Right lobe of liver (tissue), 6 donors: ENCODE results near the gene WFIKKN1. TPM values are rescaled to one million over a fixed set of nuclear protein-coding genes. Genes with fewer than 3 reads are reported as not detected.

Source experiments
- ATAC-seq, 4 donors: fragments of 200-7000 bp; cut with Tn5 transposase; one replicate each; pipeline ENCODE4 v1.9.1; 2020; ENCODE audit warnings: mild to moderate bottlenecking in 4 of 4, moderate library complexity in 4 of 4
- DNase-seq, 3 donors: peaks; one replicate each; pipeline ENCODE4 v3.0.0-alpha.2; 2020
- H3K27ac ChIP-seq, 3 donors: fragments of 200-600 bp; one replicate each; pipeline ENCODE4 v1.8.0; 2022
- H3K27me3 ChIP-seq, 2 donors: fragments of 200-600 bp; one replicate each; pipeline ENCODE4 v1.8.0; 2022
- H3K36me3 ChIP-seq, 4 donors: fragments of 200-600 bp; sonication (generic) in 1 of 4; one replicate each; pipeline versions ENCODE4 v1.5.1 to v1.8.0; 2017 to 2022; ENCODE audit warnings: control low read depth in 1 of 4
- H3K4me1 ChIP-seq, 4 donors: fragments of 200-600 bp; sonication (generic) in 1 of 4; one replicate each; pipeline versions ENCODE4 v1.5.1 to v1.8.0; 2017 to 2022; ENCODE audit warnings: control low read depth in 1 of 4
- H3K4me3 ChIP-seq, 3 donors: fragments of 200-600 bp; one replicate each; pipeline ENCODE4 v1.8.0; 2022
- H3K9me3 ChIP-seq, 4 donors: fragments of 200-600 bp; sonication (generic) in 1 of 4; one replicate each; pipeline versions ENCODE4 v1.5.1 to v1.8.0; 2017 to 2022; ENCODE audit warnings: control low read depth in 1 of 4
- POLR2A ChIP-seq: fragments of 450-650 bp; IDR thresholded peaks from one replicate; pipeline ENCODE4 v1.6.1; 2017; ENCODE audit warnings: antibody characterized with exemption, mild to moderate bottlenecking
- WGBS: methylation state at CpG from one replicate; pipeline ENCODE4 v1.1.6; 2018; ENCODE audit warnings: low coverage, low lambda C conversion rate; ENCODE audit not compliant: insufficient coverage; ENCODE audit errors: missing lambda C conversion rate; 5-methylcytosine and 5-hydroxymethylcytosine counted together
- intact Hi-C, 2 donors: fragments of 100-400 bp; cut with DNase I; formaldehyde crosslinking; loops; one replicate each; pipeline versions ENCODE4 v1.11.2 to v1.14.1; 2022
- total RNA-seq, 6 experiments: library from RNA; depleted of rRNA in 2 of 6; stranded (reverse); fragments of >200 nt in 2 of 6; fragmentation: NEBNext Ultra II Directional in 3 of 6; extraction: Animal tissue kit (Norgen Biotek cat#: 25700) in 3 of 6; gene quantifications; one replicate each; pipeline versions ENCODE4 v1.1.0 to v1.2.4, GENCODE V29; 2016 to 2023
- TF ChIP-seq, protein P1 (sequence below), 4 donors: fragments of 200-600 bp in 3 of 4; fragments of 450-650 bp in 1 of 4; IDR thresholded peaks; one replicate each; pipeline versions ENCODE4 v1.5.1 to v1.8.0; 2016 to 2022; ENCODE audit warnings: antibody characterized with exemption in 4 of 4, mild to moderate bottlenecking in 2 of 4
- donor health status: DM: no; HTN: yes; CAD: no.
- donor health status: DM: no; HTN: no; CAD: no.
- donor health status: DM: no; HTN: no; CAD: no.
- donor health status: DM: no; HTN: yes; CAD: no.
- donor health status: DM: no; HTN: yes; CAD: no.

Gene WFIKKN1
- total RNA-seq, 6 experiments from 2014 or later, result 0.43 to 0.70 (median 0.56) TPM

DNA sequence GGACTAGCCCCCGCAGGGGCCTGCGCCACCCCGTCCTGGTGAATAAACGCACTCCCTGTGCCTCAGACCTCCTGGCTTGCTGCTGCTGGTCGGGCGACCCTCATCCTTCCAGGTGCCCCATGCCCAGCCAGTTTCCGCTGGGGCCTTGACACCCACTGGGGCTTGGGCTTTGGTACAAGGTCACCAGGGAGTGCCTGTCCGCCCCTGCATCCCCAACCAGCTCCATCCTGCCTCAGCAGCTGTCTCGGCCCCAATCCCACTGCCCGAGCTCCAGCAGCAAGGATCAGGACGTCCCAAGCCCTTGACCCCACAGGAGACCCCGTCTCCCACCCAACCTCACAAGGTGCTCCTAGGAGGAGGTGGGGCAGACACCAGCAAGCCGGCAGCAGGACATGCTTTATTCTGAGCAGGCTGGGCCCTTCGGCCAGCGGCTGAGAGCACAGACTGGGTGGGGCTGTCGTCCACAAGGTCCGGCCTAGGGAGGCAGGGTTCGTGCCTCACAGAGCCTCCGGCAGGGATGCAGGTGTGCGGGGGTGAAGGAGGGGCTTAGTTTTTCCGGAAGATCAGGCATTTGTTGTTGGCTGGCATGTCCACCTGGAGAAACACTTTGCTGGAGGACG, 3.4 kb downstream of the WFIKKN1 start:
- ATAC-seq (no peak), DNase-seq (no peak)
- H3K4me1 ChIP-seq, result peaks cover 0 to 36% (median 16%) of the 10 kb centered on the region in 4 donors
- H3K27ac ChIP-seq, result no peak overlapping the region
- H3K9me3 ChIP-seq, result no peaks in the 10 kb centered on the region
- no peak overlapping the region for H3K4me3 ChIP-seq
- H3K27me3 ChIP-seq, result no peaks in the 10 kb centered on the region
- intact Hi-C loops, result loop anchor here in 1 of 2 donors (10.0 kb wide), 1 partner anchor 49 kb away; no protein-coding TSS in a partner anchor
- H3K36me3 ChIP-seq, result no peaks in the 10 kb centered on the region
- TF ChIP-seq, protein P1, sequence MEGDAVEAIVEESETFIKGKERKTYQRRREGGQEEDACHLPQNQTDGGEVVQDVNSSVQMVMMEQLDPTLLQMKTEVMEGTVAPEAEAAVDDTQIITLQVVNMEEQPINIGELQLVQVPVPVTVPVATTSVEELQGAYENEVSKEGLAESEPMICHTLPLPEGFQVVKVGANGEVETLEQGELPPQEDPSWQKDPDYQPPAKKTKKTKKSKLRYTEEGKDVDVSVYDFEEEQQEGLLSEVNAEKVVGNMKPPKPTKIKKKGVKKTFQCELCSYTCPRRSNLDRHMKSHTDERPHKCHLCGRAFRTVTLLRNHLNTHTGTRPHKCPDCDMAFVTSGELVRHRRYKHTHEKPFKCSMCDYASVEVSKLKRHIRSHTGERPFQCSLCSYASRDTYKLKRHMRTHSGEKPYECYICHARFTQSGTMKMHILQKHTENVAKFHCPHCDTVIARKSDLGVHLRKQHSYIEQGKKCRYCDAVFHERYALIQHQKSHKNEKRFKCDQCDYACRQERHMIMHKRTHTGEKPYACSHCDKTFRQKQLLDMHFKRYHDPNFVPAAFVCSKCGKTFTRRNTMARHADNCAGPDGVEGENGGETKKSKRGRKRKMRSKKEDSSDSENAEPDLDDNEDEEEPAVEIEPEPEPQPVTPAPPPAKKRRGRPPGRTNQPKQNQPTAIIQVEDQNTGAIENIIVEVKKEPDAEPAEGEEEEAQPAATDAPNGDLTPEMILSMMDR (IDR thresholded peaks at IDR 0.05), result no peak
- TF ChIP-seq POLR2A, result no peak
- WGBS, result 73% methylated on average over 4 of the region's 22 CpGs

DNA sequence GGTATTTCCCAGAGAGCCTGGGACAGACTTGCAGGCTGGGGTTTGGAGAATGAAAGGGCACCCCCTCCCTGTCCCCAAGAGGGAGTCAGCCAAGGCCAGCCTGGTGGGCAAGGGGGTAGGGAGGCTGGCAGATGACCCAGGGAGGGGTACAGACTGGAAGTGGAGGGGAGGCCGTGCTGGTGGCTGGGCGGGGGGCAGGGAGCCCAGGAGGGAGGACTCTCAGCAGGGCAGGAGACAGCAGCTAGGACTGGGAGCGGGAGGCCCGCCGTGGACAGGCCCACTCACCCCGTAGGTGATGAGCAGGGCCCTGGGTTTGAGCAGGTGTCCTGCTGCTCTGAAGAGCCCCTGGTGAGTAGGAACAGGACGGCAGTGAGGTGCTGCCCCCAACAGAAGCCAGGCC, 4.2 kb downstream of the WFIKKN1 start:
- DNase-seq (no peak), ATAC-seq (no peak)
- Histone ChIP-seq H3K9me3 (no peaks in the 10 kb centered on the region), H3K4me1 (peaks cover 0 to 28% (median 7%) of the 10 kb centered on the region in 4 donors), H3K36me3 (no peaks in the 10 kb centered on the region), H3K27me3 (no peaks in the 10 kb centered on the region), H3K4me3 (no peak overlapping the region), H3K27ac (no peak overlapping the region)
- TF ChIP-seq, protein P1 (IDR thresholded peaks at IDR 0.05), result no peak
- no peak for TF ChIP-seq POLR2A
- WGBS, result no CpG with 5 or more reads among the region's 7 CpGs
- intact Hi-C loops, result loop anchor here in 1 of 2 donors (10.0 kb wide), 1 partner anchor 50 kb away; no protein-coding TSS in a partner anchor

DNA sequence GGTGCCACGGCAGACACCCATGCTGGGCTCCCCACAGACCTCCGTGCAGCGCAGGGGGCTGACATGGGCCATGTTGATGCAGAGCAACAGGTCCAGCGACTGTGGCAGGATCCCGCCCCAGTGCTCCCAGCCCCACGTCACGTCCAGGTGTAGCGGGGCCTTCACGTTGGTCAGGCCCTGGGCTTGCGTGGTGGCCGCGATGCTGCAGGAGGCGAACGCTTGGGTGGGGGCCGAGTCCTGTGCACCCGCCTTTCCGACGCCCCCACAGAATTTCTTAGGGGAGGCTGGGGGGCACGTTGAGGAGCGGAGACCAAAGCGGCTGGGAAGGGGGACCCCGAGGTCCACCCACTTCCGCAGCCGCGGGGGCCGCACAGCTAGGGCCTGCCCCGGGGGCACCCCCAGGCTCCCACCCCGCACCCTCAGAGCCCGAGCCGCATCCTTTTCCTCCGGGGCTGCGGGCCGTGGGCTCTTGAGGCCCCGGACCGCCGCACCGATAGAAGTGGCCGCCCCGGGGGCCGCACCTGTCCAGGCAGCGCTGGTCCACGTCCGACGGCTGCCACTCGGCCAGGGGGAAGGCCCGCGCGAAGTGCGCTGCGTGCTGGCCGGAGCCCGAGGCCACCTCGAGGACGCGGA, 4.9 kb downstream of the WFIKKN1 start:
- Histone ChIP-seq H3K27me3 (no peaks in the 10 kb centered on the region), H3K27ac (peak overlapping the region in 2 of 3 donors; percentile 93 to 96), H3K9me3 (no peaks in the 10 kb centered on the region), H3K4me1 (peaks cover 0 to 21% (median 3%) of the 10 kb centered on the region in 4 donors), H3K4me3 (peak overlapping the region; percentile 73 to 83 (median 77)), H3K36me3 (no peaks in the 10 kb centered on the region)
- DNase-seq (no peak), ATAC-seq (no peak)
- TF ChIP-seq, protein P1 (IDR thresholded peaks at IDR 0.05), result peak in 1 of 4 donors; percentile 3
- no peak for TF ChIP-seq POLR2A
- WGBS, result 20% methylated on average over 1 of the region's 55 CpGs
- intact Hi-C loops, result loop anchor here in 1 of 2 donors (10.0 kb wide), 1 partner anchor 51 kb away; no protein-coding TSS in a partner anchor

DNA sequence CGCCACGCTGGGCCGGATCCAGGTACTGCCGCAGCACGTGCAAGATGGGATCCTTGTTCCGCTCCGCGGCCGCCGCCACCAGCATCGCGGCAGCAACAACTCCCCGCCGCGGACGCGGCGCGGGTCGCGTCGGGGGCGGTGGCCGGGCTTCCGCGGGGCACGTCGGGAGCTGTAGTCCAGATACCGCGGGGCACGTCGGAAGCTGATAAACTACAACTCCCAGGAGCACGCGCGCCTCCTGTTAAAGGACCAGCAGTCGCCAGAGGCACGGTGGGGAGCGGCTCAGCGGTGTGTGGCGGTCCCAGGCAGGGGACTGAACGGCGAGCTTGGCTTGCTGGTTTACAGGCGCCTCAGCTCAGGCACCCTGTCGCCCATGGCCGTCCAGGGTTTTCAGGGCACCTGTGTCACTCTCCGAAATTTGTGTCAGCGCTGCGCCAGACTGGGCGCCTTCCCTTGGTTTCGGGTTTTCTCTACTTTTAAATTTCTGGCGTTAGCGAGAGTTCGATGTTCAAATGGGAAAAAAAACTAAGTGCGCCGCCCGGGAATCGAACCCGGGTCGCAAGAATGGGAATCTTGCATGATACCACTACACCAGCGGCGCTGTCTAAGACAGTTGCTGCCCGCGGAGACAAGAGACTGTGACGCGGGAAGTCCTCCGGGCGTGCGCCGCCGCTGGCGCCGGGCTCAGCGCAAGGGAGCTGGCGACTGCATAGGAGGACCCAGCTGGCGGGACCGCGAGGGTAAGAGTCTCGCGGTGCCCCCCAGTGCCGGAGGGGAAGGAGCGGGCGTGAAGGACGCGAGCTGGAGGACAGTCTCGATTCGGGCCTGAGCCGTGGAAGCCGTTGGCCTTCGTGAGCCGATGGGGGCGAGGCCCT, 5.7 kb downstream of the WFIKKN1 start, which contains the start of gene METTL26:
TSS of gene METTL26 (minus strand) at position 100 of the 875 bp plus-strand sequence. CDS start at position 85, 15 bp downstream.
- TF ChIP-seq, protein P1 (IDR thresholded peaks at IDR 0.05), result no peak
- peak; percentile 64 for TF ChIP-seq POLR2A
- WGBS, result 0% methylated on average over 27 of the region's 91 CpGs
- peak; percentile 96 to 97 (median 96) for DNase-seq
- peak within 1 kb of the TSS; percentile 73 to 83 (median 77) for H3K4me3 ChIP-seq
- intact Hi-C loops, result loop anchor here in 1 of 2 donors (10.0 kb wide), 1 partner anchor 52 kb away; no protein-coding TSS in a partner anchor
- peaks cover 0 to 15% (median 0%) of the 10 kb centered on the region in 4 donors for H3K4me1 ChIP-seq
- no peaks in the 10 kb centered on the region for H3K9me3 ChIP-seq
- peak; percentile 80 to 88 (median 86) for ATAC-seq
- peak within 1 kb of the TSS; percentile 93 to 96 (median 96) for H3K27ac ChIP-seq
- no peaks in the 10 kb centered on the region for H3K27me3 ChIP-seq
- H3K36me3 ChIP-seq, result no peaks in the 10 kb centered on the region
